Fibroblast of mammary gland (primary cell): ENCODE results near the gene TAOK3.

Experiments used
- DNase-seq: peaks from one replicate; pipeline ENCODE4 v3.0.0-alpha.2; 2010; ENCODE audit warnings: low read depth
- H3K4me3 ChIP-seq: 2 replicates; pipeline ENCODE4 v1.5.1; 2011; ENCODE audit warnings: low read depth, mild to moderate bottlenecking, low read length, moderate library complexity; ENCODE audit not compliant: control insufficient read depth
- TF ChIP-seq, protein P1 (sequence below): conservative IDR thresholded peaks from 2 replicates; pipeline ENCODE4 v1.5.1; 2011; ENCODE audit warnings: low read depth, low read length, inconsistent platforms; ENCODE audit not compliant: control insufficient read depth, insufficient read depth

TAOK3 gene

GRCh38 chr12:118377884-118378470, 5.3 kb upstream of the TAOK3 start:
- TF ChIP-seq, protein P1, sequence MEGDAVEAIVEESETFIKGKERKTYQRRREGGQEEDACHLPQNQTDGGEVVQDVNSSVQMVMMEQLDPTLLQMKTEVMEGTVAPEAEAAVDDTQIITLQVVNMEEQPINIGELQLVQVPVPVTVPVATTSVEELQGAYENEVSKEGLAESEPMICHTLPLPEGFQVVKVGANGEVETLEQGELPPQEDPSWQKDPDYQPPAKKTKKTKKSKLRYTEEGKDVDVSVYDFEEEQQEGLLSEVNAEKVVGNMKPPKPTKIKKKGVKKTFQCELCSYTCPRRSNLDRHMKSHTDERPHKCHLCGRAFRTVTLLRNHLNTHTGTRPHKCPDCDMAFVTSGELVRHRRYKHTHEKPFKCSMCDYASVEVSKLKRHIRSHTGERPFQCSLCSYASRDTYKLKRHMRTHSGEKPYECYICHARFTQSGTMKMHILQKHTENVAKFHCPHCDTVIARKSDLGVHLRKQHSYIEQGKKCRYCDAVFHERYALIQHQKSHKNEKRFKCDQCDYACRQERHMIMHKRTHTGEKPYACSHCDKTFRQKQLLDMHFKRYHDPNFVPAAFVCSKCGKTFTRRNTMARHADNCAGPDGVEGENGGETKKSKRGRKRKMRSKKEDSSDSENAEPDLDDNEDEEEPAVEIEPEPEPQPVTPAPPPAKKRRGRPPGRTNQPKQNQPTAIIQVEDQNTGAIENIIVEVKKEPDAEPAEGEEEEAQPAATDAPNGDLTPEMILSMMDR, result peak; percentile 94
- H3K4me3 ChIP-seq, result peak overlapping the region; percentile 67
- peak; percentile 60 for DNase-seq

DNA sequence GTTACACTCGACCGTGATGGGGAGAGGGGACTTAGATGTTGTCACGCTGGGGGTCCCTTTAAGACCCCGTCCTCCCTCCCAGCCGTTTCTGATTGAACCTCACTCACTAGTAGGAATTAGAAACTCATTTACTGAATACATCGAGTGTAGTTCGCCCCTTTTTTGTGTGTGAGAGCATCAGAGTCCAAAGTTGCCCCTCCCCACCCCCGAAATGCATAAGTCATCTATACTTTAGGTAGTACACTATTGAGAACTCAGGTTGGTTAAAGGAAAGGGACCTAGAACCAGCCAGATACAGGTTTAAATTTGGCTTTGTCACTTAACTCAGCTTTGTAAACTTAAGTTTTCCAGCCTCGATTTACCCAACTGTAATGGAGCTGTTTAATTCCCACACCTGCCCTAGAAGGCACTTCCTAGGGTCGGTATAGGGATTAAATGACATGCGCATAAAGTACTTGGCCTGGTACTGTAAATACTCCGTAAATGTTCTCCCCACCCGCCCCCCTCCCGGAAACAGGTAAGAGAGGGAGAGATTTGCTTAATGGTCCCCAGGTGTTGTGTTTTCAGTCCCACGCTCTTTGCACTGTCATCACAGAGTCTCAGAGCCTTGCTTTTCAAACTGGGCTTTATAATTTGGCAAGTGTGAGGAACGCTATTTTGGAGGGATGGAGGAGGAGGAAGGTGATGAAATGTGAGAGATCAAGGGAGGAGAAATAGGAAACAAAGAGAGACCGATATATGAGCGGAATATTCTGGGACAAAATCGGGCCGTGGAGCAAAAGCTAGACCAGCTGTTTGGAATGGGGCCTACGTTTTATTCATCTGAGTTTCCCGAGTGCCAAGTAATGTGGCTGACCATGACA, 4.5 kb upstream of the TAOK3 start:
- peak overlapping the region; percentile 67 for H3K4me3 ChIP-seq
- TF ChIP-seq, protein P1, result no peak
- no peak for DNase-seq

GRCh38 chr12:118376089-118377020, 3.6 kb upstream of the TAOK3 start, which contains the start of gene SUDS3:
Gene SUDS3 (plus strand): TSS chr12:118376555. CDS start chr12:118376692, 137 bp downstream.
- TF ChIP-seq, protein P1, result peak; percentile 87
- peak within 1 kb of the TSS; percentile 67 for H3K4me3 ChIP-seq
- peak; percentile 73 for DNase-seq

GRCh38 chr12:118375348-118375747, 2.6 kb upstream of the TAOK3 start:
- no peak for DNase-seq
- peak overlapping the region; percentile 67 for H3K4me3 ChIP-seq
- TF ChIP-seq, protein P1, result no peak

DNA sequence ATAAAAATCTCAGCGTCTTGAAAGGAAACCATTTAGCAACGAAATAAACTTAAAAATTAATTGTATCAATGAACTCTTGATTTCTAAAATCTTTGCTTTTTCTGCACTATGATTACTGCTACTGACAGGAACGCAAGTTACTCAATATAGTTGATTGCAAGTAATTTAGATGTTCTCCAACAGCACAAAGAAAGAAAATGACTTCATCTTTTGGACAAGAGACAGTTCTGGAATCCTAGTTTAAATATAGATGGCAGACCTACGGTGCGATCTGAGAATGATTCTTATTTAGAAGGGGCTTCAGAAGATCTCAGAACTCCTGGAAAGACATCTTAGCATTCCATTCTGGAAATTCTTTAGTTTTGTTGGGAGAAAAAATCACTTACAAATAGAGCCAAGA, 2.2 kb upstream of the TAOK3 start:
- DNase-seq, result peak; percentile 81
- peak overlapping the region; percentile 67 for H3K4me3 ChIP-seq
- TF ChIP-seq, protein P1, result no peak

DNA sequence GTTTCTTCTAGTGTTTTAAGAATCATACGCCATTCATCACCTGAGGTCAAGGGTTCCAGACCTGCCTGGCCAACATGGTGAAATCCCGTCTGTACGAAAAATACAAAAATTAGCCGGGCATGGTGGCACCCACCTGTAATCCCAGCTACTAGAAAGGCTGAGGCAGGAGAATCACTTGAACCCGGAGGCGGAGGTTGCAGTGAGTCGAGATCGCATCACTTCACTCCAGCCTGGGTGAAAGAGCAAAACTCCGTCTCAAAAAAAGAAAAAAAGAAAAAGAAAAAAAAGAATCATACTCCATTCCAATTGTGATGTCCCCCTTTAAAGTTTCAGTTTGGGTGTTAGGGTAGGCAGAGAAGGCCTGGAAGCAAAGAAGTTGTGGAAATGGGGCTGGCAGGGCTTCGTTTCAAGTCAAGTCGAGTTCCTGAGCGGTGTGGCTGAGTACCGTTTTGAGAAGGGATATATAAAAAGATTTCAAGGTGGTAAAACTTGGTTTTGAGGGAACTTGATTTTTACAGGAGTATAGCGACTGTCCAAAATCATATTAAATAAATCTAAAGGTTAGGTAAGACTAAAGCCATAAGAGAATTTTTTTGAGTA, 1.5 kb upstream of the TAOK3 start:
- no peak overlapping the region for H3K4me3 ChIP-seq
- TF ChIP-seq, protein P1, result no peak
- no peak for DNase-seq
